Hepatocyte (in vitro differentiated cells): ENCODE measurements around the gene NRG3.

Experiments used
- CTCF ChIP-seq: fragments of 200-600 bp; sonication (generic); IDR thresholded peaks from 2 replicates; pipeline ENCODE4 v1.5.1; 2016; ENCODE audit warnings: antibody characterized with exemption, mild to moderate bottlenecking; ENCODE audit not compliant: poor library complexity
- EZH2 ChIP-seq: fragments of 200-600 bp; sonication (generic); IDR thresholded peaks from 2 replicates; pipeline ENCODE4 v1.6.1; 2016; ENCODE audit warnings: antibody characterized with exemption, mild to moderate bottlenecking, borderline replicate concordance

- TF ChIP-seq EZH2 (no peak), CTCF (no peak)
These were observed 465.2 kb downstream of the NRG3 start for GRCh38 chr10:82340166-82340565.
